GM19351 (cell line): Measurements from ENCODE around the gene GRB10.
"Not testable (repeated sequence)": the region's sequence is repeated elsewhere in the genome, so short reads cannot be mapped to it uniquely, and the experiment has no call there.

Experiments
- ATAC-seq: cut with Tn5 transposase; IDR thresholded peaks from one replicate; pipeline ENCODE4 v1.9.1; 2021; ENCODE audit warnings: mild to moderate bottlenecking, moderate library complexity; ENCODE audit not compliant: unreplicated experiment

GRB10 gene

DNA sequence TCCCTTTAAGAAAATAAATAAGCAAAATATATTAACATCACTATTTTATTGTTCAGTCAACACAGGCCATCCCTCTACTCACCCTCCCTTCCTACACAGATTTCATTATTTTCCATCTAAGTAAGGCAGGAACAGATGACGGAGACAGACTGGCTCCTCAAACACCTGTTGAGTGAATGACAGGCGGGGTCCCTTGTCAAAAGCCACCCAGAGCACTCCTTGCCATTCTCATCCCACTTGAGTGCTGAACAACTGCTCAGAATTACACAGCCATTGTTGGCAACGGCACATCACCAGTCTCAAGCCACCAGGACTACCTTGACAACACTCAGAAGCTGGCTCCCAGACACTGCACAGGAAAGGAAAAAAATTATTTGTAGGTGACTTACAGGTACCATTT lies 3.3 kb downstream of the GRB10 start:
- ATAC-seq: no peak

DNA sequence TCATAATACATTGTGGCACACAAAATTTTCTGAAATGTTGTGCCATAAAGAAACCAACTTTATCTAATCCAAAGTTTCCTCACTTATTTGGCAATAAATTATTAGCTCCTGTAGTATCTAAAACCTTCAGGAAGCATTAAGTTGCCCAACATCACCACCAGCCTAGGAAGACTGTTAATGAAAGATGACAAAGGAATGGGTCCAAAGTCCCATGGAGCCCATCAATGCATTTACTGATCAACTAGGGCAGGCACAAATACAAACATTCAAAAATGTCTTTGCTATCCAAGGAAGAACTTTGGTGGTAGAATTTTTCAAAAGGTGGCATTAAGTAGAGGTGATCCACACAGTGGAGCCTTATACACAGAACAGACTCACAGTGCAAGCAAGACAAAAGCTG lies 4.5 kb downstream of the GRB10 start:
- no peak for ATAC-seq

DNA sequence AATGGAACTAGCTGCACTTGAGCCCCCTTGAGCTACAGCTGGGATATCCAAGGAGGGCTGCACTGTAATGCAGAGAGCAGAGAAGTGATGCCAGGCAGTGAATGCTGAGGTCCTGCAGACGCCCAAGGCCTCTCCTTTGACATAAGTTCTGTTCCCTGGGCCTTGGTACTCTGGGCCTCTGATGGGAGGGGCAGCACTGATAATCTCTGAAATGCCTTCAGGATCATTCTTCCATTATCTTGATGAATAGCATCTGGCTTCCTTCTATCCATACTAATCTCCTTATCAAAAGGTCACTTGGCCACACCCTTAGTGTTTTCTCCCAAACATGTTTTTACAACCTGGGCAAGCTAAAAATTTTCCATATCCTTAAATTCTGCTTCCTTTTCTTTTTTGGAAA lies 6.9 kb downstream of the GRB10 start:
- ATAC-seq: no peak

- ATAC-seq: no peak
Observed at GRCh38 chr7:50775231-50775630, 7.5 kb downstream of the GRB10 start.

GRCh38 chr7:50774319-50774718 lies 8.4 kb downstream of the GRB10 start:
- ATAC-seq: no peak

DNA sequence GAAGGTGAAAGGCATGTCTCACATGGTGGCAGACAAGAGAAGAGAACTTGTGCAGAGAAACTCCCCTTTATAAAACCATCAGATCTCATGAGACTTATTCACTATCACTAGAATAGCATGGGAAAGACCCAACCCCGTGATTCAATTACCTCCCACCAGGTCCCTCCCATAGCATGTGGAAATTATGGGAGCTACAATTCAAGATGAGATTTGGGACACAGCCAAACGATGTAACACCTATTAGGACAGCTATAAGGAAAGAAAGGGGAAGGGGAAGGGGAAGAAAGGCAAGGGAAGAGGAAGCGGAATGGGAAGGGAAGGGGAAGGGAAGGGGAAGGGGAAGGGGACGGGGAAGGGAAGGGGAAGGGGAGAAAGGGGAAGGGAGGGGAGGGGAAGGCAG lies 9.6 kb downstream of the GRB10 start:
- ATAC-seq: not testable (repeated sequence)

- no peak for ATAC-seq
Observed at GRCh38 chr7:50771120-50772002, 11.3 kb downstream of the GRB10 start.

DNA sequence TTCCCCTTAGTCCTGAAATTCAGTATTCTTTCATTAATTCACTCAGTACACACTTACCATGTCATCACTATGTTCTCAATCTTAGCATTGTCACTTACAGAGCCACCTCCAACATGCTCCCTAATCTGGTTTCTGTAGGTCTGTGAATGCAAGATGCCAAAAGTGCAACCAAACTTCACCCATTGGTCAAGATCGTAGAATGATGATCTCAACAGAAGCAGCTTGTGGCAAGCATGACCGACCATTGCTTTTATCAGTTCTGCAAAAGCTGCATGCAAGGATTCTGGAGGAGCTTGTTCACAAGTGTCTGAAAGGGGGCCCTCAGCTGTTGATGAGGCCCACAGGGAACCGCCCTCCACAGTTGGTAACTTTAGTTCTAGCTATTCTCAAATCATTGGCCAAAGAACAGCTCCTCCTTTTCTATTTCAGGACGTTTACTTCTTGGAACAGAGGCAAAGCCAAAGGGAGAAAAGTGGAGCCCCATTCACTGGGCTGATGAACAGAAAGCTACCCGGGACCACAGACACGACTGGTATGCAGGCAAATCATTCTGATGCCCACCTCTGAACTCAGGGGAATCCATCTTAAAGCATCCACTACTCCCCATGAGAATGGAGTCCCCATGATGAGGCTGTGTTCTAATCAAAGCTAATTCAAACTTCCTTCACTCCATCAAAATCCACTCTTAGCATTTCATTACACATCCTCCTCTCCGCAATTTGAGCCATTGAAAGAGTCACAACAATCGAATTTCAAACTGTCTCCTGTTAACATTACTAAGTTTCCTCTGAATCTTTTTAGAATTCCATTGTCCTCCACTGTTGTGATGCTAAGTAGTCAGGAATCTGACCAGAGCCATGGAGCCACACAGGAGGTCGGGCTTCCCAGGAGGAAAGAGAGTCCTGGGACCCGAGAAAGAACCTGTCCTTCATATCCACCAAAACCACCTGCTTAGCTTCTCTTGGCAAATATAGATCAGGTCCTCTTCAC lies 13.9 kb downstream of the GRB10 start:
- peak; percentile 75 for ATAC-seq

GRCh38 chr7:50766849-50767207 lies 15.9 kb downstream of the GRB10 start:
- ATAC-seq: no peak

GRCh38 chr7:50766106-50766848 lies 16.4 kb downstream of the GRB10 start:
- ATAC-seq: no peak

DNA sequence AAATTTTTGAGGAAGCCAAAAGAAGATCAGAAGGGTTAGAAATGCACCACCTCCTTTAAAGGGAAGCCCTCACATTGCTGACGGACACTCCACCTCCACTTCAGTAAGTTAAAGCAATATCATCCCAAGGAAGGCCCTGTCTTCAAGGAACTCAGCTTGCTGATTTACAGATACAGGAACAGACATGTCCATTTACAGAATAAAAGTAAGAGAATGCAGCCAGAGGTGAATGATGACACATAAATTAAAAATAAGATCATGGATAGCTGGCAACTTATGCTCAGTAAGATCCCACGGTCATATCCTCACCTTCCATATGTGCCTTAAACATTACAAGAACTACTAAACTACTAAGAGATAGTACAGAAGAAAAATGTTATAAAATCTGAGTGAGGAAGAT lies 20.4 kb downstream of the GRB10 start:
- ATAC-seq: no peak

DNA sequence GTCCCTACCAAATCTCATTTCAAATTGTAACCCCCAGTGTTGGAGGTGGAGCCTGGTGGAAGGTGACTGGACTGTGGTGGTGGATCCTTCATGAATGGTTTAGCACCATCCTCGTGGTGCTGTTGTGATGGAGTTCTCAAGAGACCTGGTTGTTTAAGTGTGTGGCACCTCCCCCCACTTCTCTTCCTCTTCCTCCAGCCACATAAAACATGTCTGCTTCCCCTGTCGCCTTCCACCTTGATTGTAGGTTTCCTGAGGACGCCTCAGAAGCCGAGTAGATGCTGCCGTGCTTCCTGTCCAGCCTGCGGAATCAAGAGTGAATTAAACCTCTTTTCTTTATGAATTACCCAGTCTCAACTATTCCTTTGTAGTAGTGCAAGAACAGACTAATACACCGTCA lies 21.0 kb downstream of the GRB10 start:
- ATAC-seq: no peak

- ATAC-seq: no peak
Observed at GRCh38 chr7:50757703-50758390, 24.8 kb downstream of the GRB10 start.

DNA sequence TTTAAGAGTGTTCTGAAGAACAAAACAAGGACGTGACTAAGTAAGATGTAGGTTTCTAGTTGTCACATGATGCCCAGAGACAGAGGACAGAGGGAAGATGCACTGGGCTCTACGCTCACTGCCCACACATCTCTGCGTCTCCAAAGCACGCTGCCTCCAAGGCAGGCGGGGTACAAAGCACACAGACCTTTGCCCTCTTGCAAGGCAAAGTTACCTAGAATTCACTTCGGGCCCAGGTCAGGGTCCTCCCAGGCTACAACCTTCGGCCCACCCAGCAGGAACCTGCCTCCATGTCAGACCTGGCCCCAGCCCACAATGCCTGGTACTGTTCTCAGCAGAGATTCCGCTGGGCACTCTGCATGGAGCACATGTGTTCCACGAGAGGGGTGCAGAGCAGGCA lies 26.5 kb downstream of the GRB10 start:
- no peak for ATAC-seq

- no peak for ATAC-seq
Observed at GRCh38 chr7:50754684-50755083, 28.0 kb downstream of the GRB10 start.

DNA sequence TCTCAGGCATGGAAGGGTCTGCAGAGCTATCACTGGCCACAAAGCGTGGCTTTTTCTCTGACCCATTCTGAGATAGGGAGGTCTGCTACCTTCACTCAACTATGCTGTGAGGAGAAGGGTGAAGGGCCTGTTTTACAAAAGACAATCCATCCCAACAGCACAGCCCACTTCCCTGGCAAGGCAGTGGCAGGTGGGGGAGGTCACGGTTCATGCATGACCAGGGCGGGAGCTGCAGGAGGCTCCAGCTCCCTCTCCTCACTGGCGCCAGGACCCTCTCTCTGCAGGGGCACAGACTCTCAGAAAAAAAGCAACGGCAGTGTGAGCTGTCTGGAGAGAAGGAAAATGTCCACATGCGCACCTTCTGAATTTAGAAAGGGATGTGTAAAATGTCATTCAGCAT lies 28.5 kb downstream of the GRB10 start:
- ATAC-seq: no peak

GRCh38 chr7:50752422-50752821 lies 30.3 kb downstream of the GRB10 start:
- ATAC-seq: no peak

GRCh38 chr7:50751146-50751545 lies 31.6 kb downstream of the GRB10 start:
- ATAC-seq: no peak

- no peak for ATAC-seq
Observed at GRCh38 chr7:50749896-50750295, 32.8 kb downstream of the GRB10 start.

GRCh38 chr7:50748472-50748871 lies 34.2 kb downstream of the GRB10 start:
- no peak for ATAC-seq

DNA sequence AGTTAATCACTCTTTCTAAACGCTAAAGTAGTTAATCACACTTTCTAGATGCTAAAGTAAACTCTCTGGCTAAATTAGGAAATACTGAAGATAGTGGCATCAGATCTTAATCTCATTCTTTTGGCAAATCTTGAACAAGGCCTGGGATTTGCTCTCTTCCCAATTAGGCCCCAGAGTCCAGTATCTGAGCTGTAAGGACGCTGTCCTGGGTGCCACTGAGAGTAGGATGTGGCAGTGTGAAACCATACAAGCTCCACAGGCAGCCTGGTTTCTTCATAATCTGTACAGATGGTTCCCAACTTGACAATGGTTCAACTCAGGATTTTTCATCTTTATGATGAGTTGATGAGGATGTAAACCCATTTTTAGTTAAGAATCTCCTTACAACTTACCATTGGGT lies 36.9 kb downstream of the GRB10 start:
- no peak for ATAC-seq
